Activated naive CD4-positive, alpha-beta T cell (primary cell): Measurements from ENCODE around the gene NOG.

Source experiments
- DNase-seq, 4 experiments: peaks; one replicate each; lab custom pipeline; 2025; lab: John Stamatoyannopoulos, UW

NOG gene

DNA sequence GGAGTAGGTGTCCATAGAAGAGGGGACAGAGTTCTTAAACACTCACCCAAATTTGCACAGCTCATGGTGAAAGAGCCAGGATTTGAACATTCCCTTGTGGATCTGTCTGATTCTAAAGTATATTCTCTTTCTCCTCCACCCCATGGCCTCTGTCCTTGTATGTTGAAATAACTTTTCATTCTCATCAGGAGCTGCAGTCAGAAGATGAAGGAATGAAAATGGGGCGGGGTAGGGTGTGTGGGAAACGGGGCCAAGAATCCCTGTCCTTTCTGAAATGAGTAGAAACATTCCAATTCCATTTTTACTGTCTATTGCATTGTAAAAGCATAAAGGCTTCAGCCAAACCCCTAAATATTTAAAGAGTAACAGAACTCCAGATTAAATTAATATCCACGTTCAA is 42.8 kb downstream of the NOG start:
- no peak for DNase-seq

DNA sequence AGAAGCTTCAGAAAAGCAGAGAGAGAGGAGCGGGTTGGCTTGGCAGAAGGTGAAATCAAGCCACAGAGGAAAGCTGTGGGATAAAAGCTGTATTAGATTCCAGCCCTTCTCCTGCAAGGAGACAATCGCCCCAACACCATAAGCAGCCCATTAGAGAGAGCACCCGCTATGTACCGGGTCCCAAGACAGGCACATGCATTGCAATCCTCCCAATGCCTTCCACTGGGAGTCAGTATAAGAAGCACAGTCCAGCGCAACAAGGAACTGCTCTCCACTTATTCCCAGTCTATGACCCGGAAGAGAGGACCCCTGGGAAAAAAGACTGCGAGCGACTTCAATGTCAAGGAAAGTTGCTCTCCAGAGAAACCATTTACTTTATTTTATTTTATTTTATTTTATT is 43.8 kb downstream of the NOG start:
- no peak for DNase-seq

GRCh38 chr17:56638591-56639051 is 45.1 kb downstream of the NOG start:
- DNase-seq: no peak

- no peak for DNase-seq
Observed at GRCh38 chr17:56639517-56639916, 46.0 kb downstream of the NOG start.

DNA sequence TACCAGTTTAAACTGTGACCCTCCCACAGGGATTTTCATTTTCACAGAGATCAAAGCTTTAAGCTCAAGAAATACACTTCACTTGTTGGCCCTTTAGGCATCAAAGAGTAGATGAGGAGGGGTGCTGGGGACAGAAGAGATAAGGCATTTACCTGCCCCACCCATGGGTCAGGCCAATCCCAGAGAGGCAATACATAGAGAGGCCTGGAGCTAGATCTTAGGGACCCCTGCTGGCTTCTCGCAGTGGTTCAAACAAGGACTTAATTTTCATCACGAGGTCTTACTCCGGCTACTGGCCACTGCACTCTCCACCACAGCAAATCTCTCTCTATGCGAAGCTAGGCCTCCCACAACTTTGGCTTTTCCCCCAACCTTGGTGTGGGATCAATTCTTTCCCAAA is 46.6 kb downstream of the NOG start:
- no peak for DNase-seq

- no peak for DNase-seq
Observed at GRCh38 chr17:56641373-56641772, 47.9 kb downstream of the NOG start.

DNA sequence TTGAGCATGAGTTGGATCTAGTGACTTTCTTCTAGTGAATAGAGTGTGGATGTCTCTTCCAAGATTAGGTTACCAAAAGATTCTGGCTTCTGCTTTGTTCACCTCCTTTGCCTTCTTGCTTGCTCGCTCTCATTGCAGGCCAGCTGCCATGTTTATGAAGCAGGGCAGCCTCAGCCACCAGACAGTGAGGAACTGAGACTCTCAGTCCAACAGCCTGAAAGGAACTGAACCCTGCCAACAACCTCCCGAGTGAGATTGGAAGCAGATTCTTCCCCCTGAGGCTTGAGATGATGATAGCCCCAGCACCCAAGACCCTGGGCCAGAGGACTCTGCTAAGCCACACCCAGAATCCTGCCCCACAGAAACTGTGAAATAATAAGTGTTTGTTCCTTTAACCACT is 48.4 kb downstream of the NOG start:
- no peak for DNase-seq

- DNase-seq: no peak
Observed at GRCh38 chr17:56642424-56642823, 48.9 kb downstream of the NOG start.
